K562 (cell line): ENCODE measurements around the gene RFX3. TPM values are rescaled to one million over a fixed set of nuclear protein-coding genes. Genes with fewer than 3 reads are reported as not detected.

Experiments
- ATAC-seq: fragments of 200-7000 bp; cut with Tn5 transposase; 3 replicates; pipeline ENCODE4 v1.9.1; 2020; ENCODE audit warnings: moderate library complexity
- BruUV-seq: library from RNA; stranded (reverse); fragments of 400-500 nt; replicated peaks from 2 replicates; lab custom pipeline; 2021; lab: Mats Ljungman, UMichigan
- CTCF ChIA-PET: fragments of 300-600 bp; formaldehyde crosslinking; extraction: SDS; loops from one replicate; lab custom pipeline; 2021; ENCODE audit warnings: low intra/inter-chr PET ratio; lab: Yijun Ruan, JAX
- POLR2A ChIA-PET: fragments of 300-600, 350-650 bp; sonication (Branson Sonifier 250); formaldehyde crosslinking; extraction: SDS; loops from one replicate; lab custom pipeline; 2021; ENCODE audit warnings: antibody characterized with exemption, inconsistent platforms; lab: Yijun Ruan, JAX
- DNase-seq, 4 experiments: peaks; one replicate each; pipeline versions ENCODE4 v3.0.0 to v3.0.0-alpha.2; 2011 to 2018; ENCODE audit warnings: low spot score in 3 of 4, mixed read lengths in 3 of 4; ENCODE audit errors: extremely low read depth in 1 of 4
- FAIRE-seq: peaks from 2 replicates; lab custom pipeline; 2011; peaks lifted over from hg19 to GRCh38; lab: Jason Lieb, UNC
- H2AFZ ChIP-seq: 2 replicates; pipeline ENCODE4 v1.6.0; 2011; ENCODE audit warnings: low read depth, low read length, control low read depth, inconsistent platforms
- H3K27ac ChIP-seq: fragments of 200-600 bp; 3 replicates; pipeline ENCODE4 v1.8.0; 2011; ENCODE audit warnings: low read depth, mild to moderate bottlenecking, control low read depth, inconsistent platforms, low read length, moderate library complexity, mixed read lengths; ENCODE audit errors: extremely low read depth
- H3K27me3 ChIP-seq, 2 experiments: fragments of 300-600 bp in 1 of 2; 2 replicates in 1 of 2; 3 replicates in 1 of 2; pipeline versions ENCODE4 v1.6.0 to v1.8.0; 2011; ENCODE audit warnings: inconsistent platforms in 2 of 2, low read length in 2 of 2, mild to moderate bottlenecking in 1 of 2, mixed read lengths in 1 of 2, moderate library complexity in 1 of 2; ENCODE audit not compliant: control insufficient read depth in 2 of 2, insufficient read depth in 2 of 2
- H3K36me3 ChIP-seq: fragments of 300-600 bp; 3 replicates; pipeline ENCODE4 v1.8.0; 2011; ENCODE audit warnings: mild to moderate bottlenecking, low read length, inconsistent platforms; ENCODE audit not compliant: control insufficient read depth, insufficient read depth
- H3K4me1 ChIP-seq, 2 experiments: fragments of 200-600 bp in 1 of 2; replicated peaks in 1 of 2; 2 replicates in 1 of 2; 3 replicates in 1 of 2; pipeline versions ENCODE4 v1.5.1 to v1.8.0; 2011; ENCODE audit warnings: inconsistent platforms in 2 of 2, low read length in 2 of 2, mild to moderate bottlenecking in 1 of 2, mixed read lengths in 1 of 2, moderate library complexity in 1 of 2; ENCODE audit not compliant: control insufficient read depth in 2 of 2, insufficient read depth in 2 of 2
- H3K4me2 ChIP-seq: 2 replicates; pipeline ENCODE4 v1.6.1; 2011; ENCODE audit warnings: low read length, control low read depth, inconsistent platforms, mixed read lengths; ENCODE audit not compliant: insufficient read depth
- H3K4me3 ChIP-seq: fragments of 200-600 bp; sonication (generic), shearing (Covaris generic); 2 replicates; pipeline ENCODE4 v1.5.1; 2016; ENCODE audit warnings: control low read depth, inconsistent platforms
- H3K79me2 ChIP-seq: fragments of 200-600 bp; 3 replicates; pipeline ENCODE4 v1.8.0; 2011; ENCODE audit warnings: low read length, inconsistent platforms; ENCODE audit not compliant: control insufficient read depth, insufficient read depth
- H3K9ac ChIP-seq, 2 experiments: 2 replicates each; pipeline versions ENCODE4 v1.6.0 to v1.6.1; 2011; ENCODE audit warnings: low read depth in 2 of 2, low read length in 2 of 2, control low read depth in 1 of 2, inconsistent platforms in 1 of 2, mild to moderate bottlenecking in 1 of 2, mixed read lengths in 1 of 2; ENCODE audit not compliant: insufficient read depth in 1 of 2
- H3K9me1 ChIP-seq: one replicate; pipeline ENCODE4 v1.6.0; 2011; ENCODE audit warnings: inconsistent platforms, mild to moderate bottlenecking, low read length, moderate library complexity; ENCODE audit not compliant: control insufficient read depth, insufficient read depth
- H3K9me3 ChIP-seq: replicated peaks from 2 replicates; pipeline ENCODE4 v1.5.1; 2011; ENCODE audit warnings: low read depth, low read length, inconsistent platforms; ENCODE audit not compliant: control insufficient read depth, insufficient read depth
- H4K20me1 ChIP-seq: replicated peaks from 2 replicates; pipeline ENCODE4 v1.6.1; 2011; ENCODE audit warnings: low read length, inconsistent platforms, mixed read lengths; ENCODE audit not compliant: control insufficient read depth, insufficient read depth
- BDP1 ChIP-seq: IDR thresholded peaks from 3 replicates; pipeline ENCODE4 v1.6.1; 2011; ENCODE audit not compliant: insufficient read length, insufficient read depth
- CEBPB ChIP-seq: fragments of 450-650 bp; IDR thresholded peaks from 2 replicates; pipeline ENCODE4 v1.6.1; 2016; ENCODE audit warnings: missing genetic modification characterization, missing compliant biosample characterization
- CREB3L1 ChIP-seq: fragments of 450-650 bp; IDR thresholded peaks from 2 replicates; pipeline ENCODE4 v1.6.1; 2014; ENCODE audit warnings: low read depth, mild to moderate bottlenecking, moderate library complexity, borderline replicate concordance
- CXXC5 ChIP-seq: fragments of 250-450 bp; sonication (Bioruptor Pico); IDR thresholded peaks from 2 replicates; pipeline ENCODE4 v1.8.0; 2022; ENCODE audit warnings: inconsistent platforms, mild to moderate bottlenecking, moderate library complexity
- FOSL1 ChIP-seq: fragments of 200-800 bp; sonication (Bioruptor generic); conservative IDR thresholded peaks from 2 replicates; pipeline ENCODE4 v1.6.1; 2016; ENCODE audit warnings: missing genetic modification characterization, missing compliant biosample characterization
- FOXM1 ChIP-seq, 2 experiments: fragments of 450-650 bp in 1 of 2; sonication (generic) in 1 of 2; formaldehyde crosslinking in 1 of 2; IDR thresholded peaks; 2 replicates each; pipeline versions ENCODE4 v1.6.1 to v1.9.0; 2017 to 2022; ENCODE audit warnings: low read depth in 2 of 2, mild to moderate bottlenecking in 2 of 2, missing genetic modification reagents in 1 of 2, moderate library complexity in 1 of 2
- GABPA ChIP-seq: fragments of 200-800 bp; sonication (Bioruptor generic); conservative IDR thresholded peaks from 2 replicates; pipeline ENCODE4 v1.6.1; 2016; ENCODE audit warnings: low read depth, missing genetic modification characterization, missing compliant biosample characterization
- HMBOX1 ChIP-seq: sonication (generic); IDR thresholded peaks from 2 replicates; pipeline ENCODE4 v1.6.1; 2016
- MEF2D ChIP-seq: conservative IDR thresholded peaks from 2 replicates; pipeline ENCODE4 v1.6.1; 2016; ENCODE audit warnings: low read depth, missing genetic modification characterization, missing compliant biosample characterization
- MTA1 ChIP-seq: fragments of 450-650 bp; IDR thresholded peaks from 2 replicates; pipeline ENCODE4 v1.6.1; 2017; ENCODE audit warnings: borderline replicate concordance
- NCOA4 ChIP-seq: fragments of 450-650 bp; IDR thresholded peaks from 2 replicates; pipeline ENCODE4 v1.6.1; 2018; ENCODE audit warnings: mild to moderate bottlenecking; ENCODE audit not compliant: partially characterized antibody
- PML ChIP-seq: IDR thresholded peaks from 2 replicates; pipeline ENCODE4 v1.6.1; 2012; ENCODE audit warnings: low read length, inconsistent platforms
- SIN3A ChIP-seq, 2 experiments: fragments of 150-350 bp in 1 of 2; IDR thresholded peaks; 2 replicates each; pipeline ENCODE4 v1.6.1; 2011 to 2016; ENCODE audit warnings: borderline replicate concordance in 2 of 2, low read depth in 2 of 2, low read length in 2 of 2, mild to moderate bottlenecking in 2 of 2, moderate library complexity in 2 of 2; ENCODE audit not compliant: control insufficient read depth in 1 of 2
- SMARCB1 ChIP-seq: IDR thresholded peaks from 2 replicates; pipeline ENCODE4 v1.6.1; 2011; ENCODE audit warnings: improper control_type of control experiment, low read depth; ENCODE audit not compliant: insufficient read length
- TAF1 ChIP-seq: IDR thresholded peaks from 2 replicates; pipeline ENCODE4 v1.6.1; 2011; ENCODE audit warnings: mild to moderate bottlenecking, low read length, moderate library complexity; ENCODE audit not compliant: insufficient read depth, control insufficient read depth, severe bottlenecking; ENCODE audit errors: extremely low read depth
- ZBED1 ChIP-seq: IDR thresholded peaks from 2 replicates; pipeline ENCODE4 v1.6.1; 2014
- ZNF274 ChIP-seq: IDR thresholded peaks from 2 replicates; pipeline ENCODE4 v1.6.1; 2011; ENCODE audit warnings: low read depth, mild to moderate bottlenecking, low read length, moderate library complexity, borderline replicate concordance
- ZNF311 ChIP-seq: fragments of 250-450 bp; sonication (Bioruptor Pico); IDR thresholded peaks from 2 replicates; pipeline ENCODE4 v1.4.0; 2020; ENCODE audit warnings: mild to moderate bottlenecking, moderate library complexity
- ZNF449 ChIP-seq: fragments of 250-450 bp; sonication (Bioruptor Pico); IDR thresholded peaks from 2 replicates; pipeline ENCODE4 v1.8.0; 2022; ENCODE audit warnings: moderate library complexity, mild to moderate bottlenecking, inconsistent platforms
- WGBS: fragments of 100-300 bp; shearing (Covaris generic); methylation state at CpG from one replicate; pipeline ENCODE4 v1.1.6; 2016; ENCODE audit warnings: low coverage, mixed read lengths; ENCODE audit not compliant: insufficient coverage; ENCODE audit errors: missing lambda C conversion rate; 5-methylcytosine and 5-hydroxymethylcytosine counted together
- in situ Hi-C: fragments of 300-500 bp; cut with MboI; formaldehyde crosslinking; loops from 4 replicates; pipeline ENCODE4 v1.15.0; 2018; ENCODE audit warnings: inconsistent platforms, mixed read lengths
- intact Hi-C: fragments of 100-400 bp; cut with micrococcal nuclease; formaldehyde crosslinking; loops from 2 replicates; pipeline ENCODE4 v1.14.2; 2022
- polyA plus RNA-seq, 8 experiments: library from polyadenylated mRNA; depleted of rRNA in 4 of 8; stranded (reverse) in 5 of 8; unstranded in 3 of 8; fragments of >200 nt; fragmentation: Nextera tagmentation in 2 of 8; fragmentation: Illumina TruSeq in 1 of 8; extraction: Ambion mirVana in 2 of 8; extraction: Trizol in 1 of 8; gene quantifications; 2 replicates each; pipeline versions ENCODE4 v1.2.1 to v1.2.3, GENCODE V29; 2011 to 2014; ENCODE audit warnings: inconsistent platforms in 1 of 8, missing spikeins in 1 of 8
- total RNA-seq, 7 experiments: library from RNA; depleted of rRNA in 6 of 7; stranded (reverse); fragments of >200 nt in 6 of 7; fragmentation: Illumina TruSeq in 2 of 7; extraction: Trizol in 2 of 7; gene quantifications; 2 replicates each; pipeline versions ENCODE4 v1.2.1 to v1.2.3, GENCODE V29; 2011 to 2021; ENCODE audit warnings: low replicate concordance in 1 of 7

Gene RFX3
- total and polyA plus RNA-seq, 9 of the 15 experiments (the other 6 are each of a cell fraction or from before 2014, with no cell fraction given): 0.86 to 4.9 (median 2.0) TPM

- Histone ChIP-seq H3K36me3 (no peaks in the 10 kb centered on the region), H3K9me1 (no peaks in the 10 kb centered on the region), H4K20me1 (no peaks in the 10 kb centered on the region), H3K4me2 (no peak overlapping the region), H2AFZ (no peak overlapping the region), H3K79me2 (no peaks in the 10 kb centered on the region), H3K4me1 (no peaks in the 10 kb centered on the region), H3K9ac (no peak overlapping the region), H3K27ac (no peak overlapping the region), H3K4me3 (no peak overlapping the region), H3K9me3 (no peaks in the 10 kb centered on the region), H3K27me3 (no peaks in the 10 kb centered on the region)
- no peak for DNase-seq
- ChIA-PET CTCF (no interaction called here), POLR2A (no interaction called here)
- no peak for ATAC-seq
- no peak for FAIRE-seq
- in situ Hi-C loops: no loop called here
- no TSS peak for BruUV-seq
- whole genome bisulfite sequencing: 64% methylated on average over 1 of the region's 1 CpG
- no peak for TF ChIP-seq HMBOX1
- TF ChIP-seq SIN3A (IDR thresholded peaks at IDR 0.05; ENCODE audit: borderline replicate concordance in 2 of 2, control insufficient read depth in 1 of 2, low read depth in 2 of 2, low read length in 2 of 2): no peak
- no peak for TF ChIP-seq CXXC5 (CRISPR knock-in tag)
- no peak for TF ChIP-seq TAF1
- TF ChIP-seq FOXM1 (IDR thresholded peaks at IDR 0.05; ENCODE audit: low read depth): no peak
- TF ChIP-seq FOXM1 (CRISPR knock-in tag; IDR thresholded peaks at IDR 0.05; ENCODE audit: low read depth): no peak
- TF ChIP-seq ZNF274: no peak
- TF ChIP-seq BDP1: no peak
- TF ChIP-seq CEBPB (tag): no peak
- TF ChIP-seq SMARCB1: no peak
- TF ChIP-seq ZNF449 (CRISPR knock-in tag): no peak
- no peak for TF ChIP-seq PML
- no peak for TF ChIP-seq MTA1
- no peak for TF ChIP-seq MEF2D
- no peak for TF ChIP-seq NCOA4
- no peak for TF ChIP-seq ZBED1
- TF ChIP-seq ZNF311 (CRISPR knock-in tag): no peak
- no peak for TF ChIP-seq CREB3L1
- no peak for TF ChIP-seq GABPA (tag)
- no peak for TF ChIP-seq FOSL1 (tag)
- TF ChIP-seq, all 486 proteins: peak for 0
- intact Hi-C loops: no loop called here
These were observed 43.7 kb upstream of the RFX3 start for GRCh38 chr9:3569529-3569928.
